ENCODE data around the gene TADA2B. TPM values are rescaled to one million over a fixed set of nuclear protein-coding genes. Genes with fewer than 3 reads are reported as not detected.
A peak's percentile ranks its signal among the peaks of the same experiment; 100 is the strongest.

The TADA2B gene
- polyA plus RNA-seq, 3 donors, result 2.0 to 10.2 (median 2.6) TPM

- H3K36me3 ChIP-seq (replicated peaks in 1 of 2; ENCODE audit: control insufficient read depth in 1 of 2, insufficient read depth in 2 of 2, low read length in 2 of 2), result no peaks in the 10 kb centered on the region
- Mint-ChIP-seq H3K4me3 (no peak overlapping the region), H3K27me3 (ENCODE audit: low read depth in 3 of 3) (peaks cover 26 to 44% (median 36%) of the 10 kb centered on the region in 3 donors), H3K9me3 (peaks cover 2 to 13% (median 5%) of the 10 kb centered on the region in 7 donors), H3K36me3 (no peaks in the 10 kb centered on the region), H3K4me1 (peaks cover 1% of the 10 kb centered on the region), H3K27ac (no peak overlapping the region)
- H3K9ac ChIP-seq (ENCODE audit: insufficient read depth, low read length, poor library complexity, severe bottlenecking), result no peak overlapping the region
- intact Hi-C loops (cut with micrococcal nuclease), result no loop called here
- H3K79me2 ChIP-seq (ENCODE audit: insufficient read depth, low read length), result no peaks in the 10 kb centered on the region
- DNase-seq, result no peak
- H3K9me3 ChIP-seq (replicated peaks in 1 of 2; ENCODE audit: control insufficient read depth in 1 of 2, insufficient read depth in 1 of 2, low read length in 2 of 2), result no peaks in the 10 kb centered on the region
- WGBS (ENCODE audit: insufficient coverage), result 38% methylated on average over 1 of the region's 6 CpGs
- H3K27ac ChIP-seq (ENCODE audit: low read depth in 1 of 2, low read length in 2 of 2), result no peak overlapping the region
- peaks cover 0 to 13% of the 10 kb centered on the region in 2 donors for H3K27me3 ChIP-seq (ENCODE audit: control insufficient read depth in 2 of 2, insufficient read depth in 2 of 2, low read length in 2 of 2)
- H3K4me3 ChIP-seq (replicated peaks in 1 of 3; ENCODE audit: low read depth in 2 of 3, low read length in 3 of 3), result no peak overlapping the region
- no peak overlapping the region for H3K4me2 ChIP-seq (replicated peaks; ENCODE audit: extremely low read depth, low read length, poor library complexity, severe bottlenecking)
- TF ChIP-seq CTCF (IDR thresholded peaks at IDR 0.05), result no peak
- H4K20me1 ChIP-seq (ENCODE audit: insufficient read depth, low read length), result no peaks in the 10 kb centered on the region
- no peaks in the 10 kb centered on the region for H3K4me1 ChIP-seq (ENCODE audit: control insufficient read depth in 1 of 2, insufficient read depth in 2 of 2, low read length in 2 of 2)
- no peak overlapping the region for H2AFZ ChIP-seq (ENCODE audit: insufficient read depth, low read depth, low read length, poor library complexity, severe bottlenecking)
Observed at GRCh38 chr4:7076696-7077082, 33.5 kb downstream of the TADA2B start.

- TF ChIP-seq CTCF (IDR thresholded peaks at IDR 0.05), result no peak
- intact Hi-C loops (cut with micrococcal nuclease), result no loop called here
- peak overlapping the region in 1 of 7 donors; percentile 38 for H3K27ac Mint-ChIP-seq
Observed at GRCh38 chr4:7077371-7077770, 34.2 kb downstream of the TADA2B start.

More at GRCh38 chr4:7077371-7077770, 34.2 kb downstream of the TADA2B start:
- no peaks in the 10 kb centered on the region for H3K79me2 ChIP-seq (ENCODE audit: insufficient read depth, low read length)
- H3K4me3 ChIP-seq (replicated peaks in 1 of 3; ENCODE audit: low read depth in 2 of 3, low read length in 3 of 3), result no peak overlapping the region
- no peak overlapping the region for H2AFZ ChIP-seq (ENCODE audit: insufficient read depth, low read depth, low read length, poor library complexity, severe bottlenecking)
- H3K9ac ChIP-seq (ENCODE audit: insufficient read depth, low read length, poor library complexity, severe bottlenecking), result no peak overlapping the region
- DNase-seq, result no peak
- H3K27me3 ChIP-seq (ENCODE audit: control insufficient read depth in 2 of 2, insufficient read depth in 2 of 2, low read length in 2 of 2), result peaks cover 0 to 7% of the 10 kb centered on the region in 2 donors
- no peak overlapping the region for H3K4me2 ChIP-seq (replicated peaks; ENCODE audit: extremely low read depth, low read length, poor library complexity, severe bottlenecking)
- Mint-ChIP-seq H3K9me3 (peaks cover 2 to 13% (median 5%) of the 10 kb centered on the region in 7 donors), H3K36me3 (no peaks in the 10 kb centered on the region), H3K27me3 (ENCODE audit: low read depth in 3 of 3) (peaks cover 27 to 42% (median 32%) of the 10 kb centered on the region in 3 donors), H3K4me1 (peaks cover 6% of the 10 kb centered on the region), H3K4me3 (no peak overlapping the region)
- no peaks in the 10 kb centered on the region for H4K20me1 ChIP-seq (ENCODE audit: insufficient read depth, low read length)
- H3K27ac ChIP-seq (ENCODE audit: low read depth in 1 of 2, low read length in 2 of 2), result no peak overlapping the region
- H3K9me3 ChIP-seq (replicated peaks in 1 of 2; ENCODE audit: control insufficient read depth in 1 of 2, insufficient read depth in 1 of 2, low read length in 2 of 2), result no peaks in the 10 kb centered on the region
- H3K36me3 ChIP-seq (replicated peaks in 1 of 2; ENCODE audit: control insufficient read depth in 1 of 2, insufficient read depth in 2 of 2, low read length in 2 of 2), result no peaks in the 10 kb centered on the region
- WGBS (ENCODE audit: insufficient coverage), result 90% methylated on average over 12 of the region's 12 CpGs
- no peaks in the 10 kb centered on the region for H3K4me1 ChIP-seq (ENCODE audit: control insufficient read depth in 1 of 2, insufficient read depth in 2 of 2, low read length in 2 of 2)
